RWPE1 (cell line): ENCODE measurements around the gene C1orf198.

ENCODE experiments used
- CTCF ChIA-PET: fragments of 350-600 bp; sonication (Branson Sonifier 250); formaldehyde crosslinking; extraction: SDS; loops from one replicate; lab custom pipeline; 2021; lab: Yijun Ruan, JAX
- POLR2A ChIA-PET: fragments of 400-600 bp; formaldehyde crosslinking; extraction: SDS; loops from one replicate; lab custom pipeline; 2020; ENCODE audit warnings: antibody characterized with exemption; ENCODE audit not compliant: low non-redundant PET; lab: Yijun Ruan, JAX
- DNase-seq: peaks from one replicate; pipeline ENCODE4 v3.0.0; 2012; ENCODE audit warnings: low spot score
- H3K27ac ChIP-seq: fragments of 450-650 bp; 2 replicates; pipeline ENCODE4 v1.5.1; 2017
- TF ChIP-seq, protein P1 (sequence below): fragments of 450-650 bp; conservative IDR thresholded peaks from 2 replicates; pipeline ENCODE4 v1.5.1; 2017; ENCODE audit warnings: low read depth, mild to moderate bottlenecking

C1orf198 gene

DNA sequence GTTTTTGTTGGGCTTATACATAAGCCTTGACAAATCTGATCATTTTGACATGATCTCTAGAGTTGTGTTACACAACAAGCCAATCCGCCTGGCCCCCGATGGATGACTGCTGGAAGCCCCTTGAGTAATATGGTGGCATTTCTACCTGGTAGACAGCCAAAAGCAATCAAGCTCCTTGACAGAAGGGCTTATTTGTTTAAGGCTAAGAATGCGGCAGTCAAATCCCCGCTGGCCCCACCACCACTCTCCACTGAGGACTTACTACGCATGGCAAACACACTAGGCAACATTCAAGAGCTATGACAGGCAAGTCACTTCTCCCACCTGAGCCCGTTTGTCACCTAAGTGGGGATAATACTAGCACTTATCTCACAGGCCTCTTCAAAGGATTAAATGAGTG is 33.4 kb upstream of the C1orf198 start:
- DNase-seq: no peak
- ChIA-PET POLR2A (no interaction called here), CTCF (no interaction called here)
- TF ChIP-seq, protein P1, sequence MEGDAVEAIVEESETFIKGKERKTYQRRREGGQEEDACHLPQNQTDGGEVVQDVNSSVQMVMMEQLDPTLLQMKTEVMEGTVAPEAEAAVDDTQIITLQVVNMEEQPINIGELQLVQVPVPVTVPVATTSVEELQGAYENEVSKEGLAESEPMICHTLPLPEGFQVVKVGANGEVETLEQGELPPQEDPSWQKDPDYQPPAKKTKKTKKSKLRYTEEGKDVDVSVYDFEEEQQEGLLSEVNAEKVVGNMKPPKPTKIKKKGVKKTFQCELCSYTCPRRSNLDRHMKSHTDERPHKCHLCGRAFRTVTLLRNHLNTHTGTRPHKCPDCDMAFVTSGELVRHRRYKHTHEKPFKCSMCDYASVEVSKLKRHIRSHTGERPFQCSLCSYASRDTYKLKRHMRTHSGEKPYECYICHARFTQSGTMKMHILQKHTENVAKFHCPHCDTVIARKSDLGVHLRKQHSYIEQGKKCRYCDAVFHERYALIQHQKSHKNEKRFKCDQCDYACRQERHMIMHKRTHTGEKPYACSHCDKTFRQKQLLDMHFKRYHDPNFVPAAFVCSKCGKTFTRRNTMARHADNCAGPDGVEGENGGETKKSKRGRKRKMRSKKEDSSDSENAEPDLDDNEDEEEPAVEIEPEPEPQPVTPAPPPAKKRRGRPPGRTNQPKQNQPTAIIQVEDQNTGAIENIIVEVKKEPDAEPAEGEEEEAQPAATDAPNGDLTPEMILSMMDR: no peak
- H3K27ac ChIP-seq: no peak overlapping the region

DNA sequence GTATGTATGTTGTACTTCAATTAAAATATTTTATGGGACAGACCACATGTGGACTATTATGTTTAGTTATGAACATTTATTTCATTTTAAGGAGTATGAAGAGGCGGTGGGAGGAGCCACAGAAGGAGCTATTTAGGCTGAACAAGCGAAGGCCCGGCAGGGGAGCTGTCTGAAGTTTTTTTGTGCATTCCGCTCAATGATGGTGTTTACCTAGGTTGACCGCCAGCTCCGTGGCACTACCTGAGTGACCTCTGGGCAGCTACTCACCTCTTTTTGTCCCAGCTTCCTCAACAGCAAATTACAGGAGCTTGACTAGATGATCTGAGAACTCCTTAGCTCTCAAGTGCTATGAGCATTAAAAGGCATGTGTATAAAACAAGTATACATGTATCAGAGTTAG is 32.7 kb upstream of the C1orf198 start:
- POLR2A ChIA-PET: no interaction called here
- CTCF ChIA-PET: interaction anchor here (0.6 kb wide), 1 partner anchor 13 kb away, joined by 3 read pairs; no protein-coding TSS in a partner anchor
- TF ChIP-seq, protein P1: no peak

DNA sequence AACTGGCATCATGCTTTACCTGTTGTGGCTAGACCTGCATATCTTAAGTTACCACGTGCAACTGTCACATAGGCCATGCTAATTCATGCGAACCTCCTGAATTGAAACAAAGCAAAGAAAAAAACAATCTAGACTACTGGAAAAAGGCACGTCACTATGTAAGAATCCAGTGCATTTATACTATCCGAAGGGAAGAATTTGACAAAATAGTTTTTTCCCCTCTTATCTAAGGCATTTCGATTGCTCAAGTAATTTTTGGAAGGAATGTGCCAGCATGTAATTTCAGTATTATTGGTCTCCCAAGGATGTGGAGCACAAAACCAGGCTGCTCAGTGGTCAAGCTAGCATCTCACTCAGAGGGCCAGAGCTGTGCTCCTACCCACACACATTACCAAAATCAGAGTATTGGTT is 31.5 kb upstream of the C1orf198 start:
- CTCF ChIA-PET: no interaction called here
- TF ChIP-seq, protein P1: no peak
- POLR2A ChIA-PET: no interaction called here
- no peak for DNase-seq
- no peak overlapping the region for H3K27ac ChIP-seq

More for the DNA sequence above, 32.7 kb upstream of the C1orf198 start:
- DNase-seq: no peak
- no peak overlapping the region for H3K27ac ChIP-seq

DNA sequence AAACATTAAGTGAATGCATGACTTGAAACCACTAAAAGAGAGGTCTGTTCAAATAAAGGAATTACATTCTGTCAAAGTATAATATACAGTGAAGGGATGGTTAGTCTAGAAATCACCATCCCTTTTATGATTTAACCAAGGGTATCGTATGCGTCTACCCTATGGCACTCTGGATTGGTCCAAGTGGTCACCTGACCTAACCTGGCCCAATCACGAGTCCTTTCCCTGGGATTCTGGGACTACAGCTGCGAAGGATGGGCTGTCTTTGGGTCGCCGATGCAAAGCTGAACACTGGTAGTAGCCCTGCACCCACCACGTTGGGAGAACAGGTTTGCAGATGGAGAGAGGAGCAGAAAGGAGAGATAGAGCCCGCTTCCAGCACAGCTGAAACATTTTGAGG is 30.4 kb upstream of the C1orf198 start:
- CTCF ChIA-PET: no interaction called here
- TF ChIP-seq, protein P1: no peak
- DNase-seq: no peak
- POLR2A ChIA-PET: no interaction called here
- H3K27ac ChIP-seq: no peak overlapping the region

DNA sequence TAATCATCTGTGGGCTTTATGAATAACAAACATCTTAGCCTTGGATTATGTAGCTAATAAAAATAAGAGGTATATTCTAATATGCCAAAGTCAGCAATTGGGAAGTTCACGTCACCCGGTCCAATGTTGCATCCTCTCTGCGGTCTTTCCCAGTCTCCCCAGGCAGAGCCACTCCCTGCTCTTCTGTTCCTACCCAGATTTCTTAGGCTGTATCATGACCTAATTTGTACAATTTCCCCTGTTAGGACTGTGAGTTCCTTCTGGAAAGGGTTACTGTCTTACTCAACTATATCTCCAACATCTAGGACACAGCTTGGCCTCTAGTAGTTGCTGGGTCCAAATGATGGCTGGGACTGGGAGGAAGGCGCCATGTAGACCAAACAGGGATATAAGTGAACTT is 29.8 kb upstream of the C1orf198 start:
- TF ChIP-seq, protein P1: no peak
- H3K27ac ChIP-seq: no peak overlapping the region
- ChIA-PET CTCF (interaction anchor here (0.6 kb wide), 1 partner anchor 8 kb away, joined by 3 read pairs; no protein-coding TSS in a partner anchor), POLR2A (no interaction called here)
- no peak for DNase-seq

DNA sequence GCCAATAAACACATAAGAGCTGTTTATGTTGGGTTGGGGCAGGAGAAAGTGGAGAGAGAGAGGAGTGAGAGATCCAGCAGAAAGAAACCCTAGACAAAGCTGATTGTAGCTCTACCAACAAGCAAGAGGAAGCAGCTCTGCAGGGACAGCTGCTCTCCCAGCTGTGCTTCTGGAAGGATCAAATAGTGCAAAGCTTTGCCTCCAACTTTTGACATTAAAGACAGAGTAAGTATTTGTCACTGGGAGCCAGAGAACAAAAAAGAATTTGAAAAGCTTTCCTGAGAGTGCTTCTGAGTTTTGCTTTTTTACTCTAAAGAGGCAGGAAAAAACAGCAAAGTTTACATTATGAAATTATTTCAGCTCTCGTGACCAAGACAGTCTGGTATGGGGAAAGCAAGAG is 28.5 kb upstream of the C1orf198 start:
- ChIA-PET POLR2A (no interaction called here), CTCF (interaction anchor here (0.6 kb wide), 1 partner anchor 65 kb away, joined by 3 read pairs; no protein-coding TSS in a partner anchor)
- DNase-seq: no peak
- no peak overlapping the region for H3K27ac ChIP-seq
- TF ChIP-seq, protein P1: no peak
